HFFc6 (cell line): ENCODE data around the gene INHBA. TPM values are rescaled to one million over a fixed set of nuclear protein-coding genes. Genes with fewer than 3 reads are reported as not detected.
A peak's percentile ranks its signal among the peaks of the same experiment; 100 is the strongest.

ENCODE experiments used
- DNase-seq: peaks from one replicate; pipeline ENCODE4 v3.0.0-alpha.2; 2018
- H3K27ac Mint-ChIP-seq: 2 replicates; pipeline ENCODE4 v1.8.0; 2020; ENCODE audit warnings: mild to moderate bottlenecking, mixed read lengths
- H3K27me3 Mint-ChIP-seq: 2 replicates; pipeline ENCODE4 v1.8.0; 2021; ENCODE audit warnings: mild to moderate bottlenecking, moderate library complexity, mixed read lengths; ENCODE audit not compliant: insufficient read depth
- H3K36me3 Mint-ChIP-seq: 2 replicates; pipeline ENCODE4 v1.8.0; 2021; ENCODE audit warnings: low read depth, mixed read lengths
- H3K4me1 Mint-ChIP-seq: 2 replicates; pipeline ENCODE4 v1.8.0; 2020; ENCODE audit warnings: low read depth, mixed read lengths
- H3K4me3 Mint-ChIP-seq: 2 replicates; pipeline ENCODE4 v1.8.0; 2020; ENCODE audit warnings: mild to moderate bottlenecking, moderate library complexity, mixed read lengths
- H3K9me3 Mint-ChIP-seq: 2 replicates; pipeline ENCODE4 v1.8.0; 2020; ENCODE audit warnings: mild to moderate bottlenecking, mixed read lengths
- CTCF ChIP-seq: fragments of 200-600 bp; sonication (generic); IDR thresholded peaks from 2 replicates; pipeline ENCODE4 v1.5.0; 2021; ENCODE audit warnings: antibody characterized with exemption, mild to moderate bottlenecking
- total RNA-seq, 6 experiments: library from RNA; stranded (reverse); fragmentation: NEBNext Ultra II Directional; extraction: Animal tissue kit (Norgen Biotek cat#: 25700); gene quantifications; 2 replicates in 1 of 6; 3 replicates in 5 of 6; pipeline ENCODE4 v1.2.3, GENCODE V29; 2021

Gene INHBA
- total RNA-seq, 6 experiments from 2014 or later = 18.1 to 29.9 (median 20.2) TPM

- DNase-seq = peak; percentile 90
- no peaks in the 10 kb centered on the region; the same call in 1 of the 2 replicates for H3K27me3 Mint-ChIP-seq
- peak overlapping the region; percentile 90 for H3K27ac Mint-ChIP-seq
- H3K36me3 Mint-ChIP-seq = no peaks in the 10 kb centered on the region
- no peaks in the 10 kb centered on the region for H3K9me3 Mint-ChIP-seq
- peak; percentile 93 for TF ChIP-seq CTCF
- peak overlapping the region; percentile 91 for H3K4me3 Mint-ChIP-seq
- H3K4me1 Mint-ChIP-seq = peaks cover 92% of the 10 kb centered on the region
These were observed 2.4 kb upstream of the INHBA start for GRCh38 chr7:41705109-41705901.

GRCh38 chr7:41701068-41701941, 1.6 kb downstream of the INHBA start:
- H3K27me3 Mint-ChIP-seq = no peaks in the 10 kb centered on the region; the same call in 1 of the 2 replicates
- peaks cover 92% of the 10 kb centered on the region for H3K4me1 Mint-ChIP-seq

DNA sequence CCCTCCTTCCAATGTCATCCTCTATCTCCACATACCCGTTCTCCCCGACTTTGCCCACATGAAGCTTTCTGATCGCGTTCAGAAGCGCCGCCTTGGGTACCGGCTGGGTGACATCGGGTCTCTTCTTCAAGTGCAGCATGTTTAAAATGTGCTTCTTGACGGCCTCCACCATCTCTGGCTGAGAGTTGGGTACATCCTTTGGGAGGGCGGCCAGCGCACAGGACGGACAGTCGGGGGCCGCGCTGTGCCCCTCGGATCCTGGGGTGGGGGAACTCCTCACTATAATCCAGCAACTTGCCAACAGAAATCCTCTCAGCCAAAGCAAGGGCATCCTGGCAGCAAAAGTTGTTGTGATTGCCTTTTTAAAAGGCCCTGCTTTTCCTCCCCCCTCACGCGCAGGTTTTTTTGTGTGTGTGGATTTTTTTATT, 2.8 kb downstream of the INHBA start:
- DNase-seq = no peak
- H3K36me3 Mint-ChIP-seq = peaks cover 6% of the 10 kb centered on the region; the same call in 1 of the 2 replicates
- no peaks in the 10 kb centered on the region for H3K9me3 Mint-ChIP-seq
- no peak for TF ChIP-seq CTCF
- peak overlapping the region; percentile 94 for H3K27ac Mint-ChIP-seq
- H3K4me1 Mint-ChIP-seq = peaks cover 92% of the 10 kb centered on the region
- peak overlapping the region; percentile 95 for H3K4me3 Mint-ChIP-seq
- no peaks in the 10 kb centered on the region; the same call in 1 of the 2 replicates for H3K27me3 Mint-ChIP-seq

More at GRCh38 chr7:41701068-41701941, 1.6 kb downstream of the INHBA start:
- no peak for DNase-seq
- no peak for TF ChIP-seq CTCF
- peak overlapping the region; percentile 94 for H3K27ac Mint-ChIP-seq
- H3K36me3 Mint-ChIP-seq = 0 out of 2 replicates have a peak, but pooled peaks cover 6% of the 10 kb centered on the region
- H3K4me3 Mint-ChIP-seq = peak overlapping the region; percentile 95
- no peaks in the 10 kb centered on the region for H3K9me3 Mint-ChIP-seq

DNA sequence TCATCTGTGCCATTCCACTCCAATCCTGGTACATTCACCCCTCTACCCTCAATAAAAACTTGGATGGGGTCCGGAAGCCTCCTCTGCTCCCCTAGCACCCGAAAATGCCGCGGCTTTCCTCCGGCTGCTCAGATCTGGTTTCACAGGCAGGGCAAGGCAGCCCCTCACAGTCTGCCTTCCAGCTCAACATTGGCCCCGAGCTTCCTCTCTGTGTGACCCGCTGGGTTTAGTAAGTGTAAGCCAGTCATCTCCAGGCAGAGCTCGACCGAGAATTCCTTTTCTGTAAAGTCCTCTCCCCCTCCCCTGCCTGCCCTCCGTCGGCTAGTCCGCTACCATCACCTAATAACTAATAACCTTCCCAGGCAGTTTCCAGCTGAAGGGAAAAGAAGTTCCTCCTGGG, 3.4 kb downstream of the INHBA start:
- Mint-ChIP-seq H3K36me3 (peaks cover 6% of the 10 kb centered on the region; the same call in 1 of the 2 replicates), H3K4me1 (peaks cover 92% of the 10 kb centered on the region), H3K27me3 (no peaks in the 10 kb centered on the region; the same call in 1 of the 2 replicates), H3K9me3 (no peaks in the 10 kb centered on the region), H3K4me3 (peak overlapping the region; percentile 95), H3K27ac (peak overlapping the region; percentile 94)
- DNase-seq = no peak
- TF ChIP-seq CTCF = no peak

DNA sequence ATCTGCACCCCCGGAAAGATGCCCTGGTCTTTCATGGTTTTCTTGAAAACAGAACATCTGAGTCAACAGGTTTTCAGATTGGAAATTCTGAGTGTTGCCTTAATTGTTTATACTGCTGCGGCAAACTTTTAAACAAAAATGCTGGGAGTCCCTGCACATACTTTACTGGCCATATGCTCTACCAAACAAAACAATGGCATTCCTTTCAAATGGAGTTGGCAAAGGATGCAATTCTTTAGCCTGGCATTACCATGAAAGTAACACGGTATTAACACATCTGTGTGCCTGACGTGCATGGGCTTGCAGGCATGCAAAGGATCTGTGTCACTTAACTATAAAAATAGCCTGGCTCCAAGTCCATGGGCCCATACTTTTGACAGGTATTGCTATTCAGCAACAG, 4.2 kb downstream of the INHBA start:
- no peaks in the 10 kb centered on the region for H3K9me3 Mint-ChIP-seq
- peaks cover 92% of the 10 kb centered on the region for H3K4me1 Mint-ChIP-seq
- H3K4me3 Mint-ChIP-seq = peak overlapping the region; percentile 95
- no peak for TF ChIP-seq CTCF
- peaks cover 6% of the 10 kb centered on the region; the same call in 1 of the 2 replicates for H3K36me3 Mint-ChIP-seq
- peak overlapping the region; percentile 94 for H3K27ac Mint-ChIP-seq
- DNase-seq = peak; percentile 79
- H3K27me3 Mint-ChIP-seq = no peaks in the 10 kb centered on the region; the same call in 1 of the 2 replicates
